Measurements from ENCODE around the gene SETD2. TPM values are rescaled to one million over a fixed set of nuclear protein-coding genes. Genes with fewer than 3 reads are reported as not detected.

The SETD2 gene
- total and polyA plus RNA-seq, 9 of the 15 experiments (the other 6 are each of a cell fraction or from before 2014, with no cell fraction given): 8.2 to 44.0 (median 33.6) TPM

- Histone ChIP-seq H3K27ac (ENCODE audit: extremely low read depth, low read depth, low read length) (peak overlapping the region; percentile 99), H3K4me3 (peak overlapping the region; percentile 46), H3K4me2 (ENCODE audit: insufficient read depth, low read length) (peak overlapping the region; percentile 99), H3K9me3 (replicated peaks; ENCODE audit: control insufficient read depth, insufficient read depth, low read depth, low read length) (no peaks in the 10 kb centered on the region), H3K27me3 (ENCODE audit: control insufficient read depth in 2 of 2, insufficient read depth in 2 of 2, low read length in 2 of 2) (no peaks in the 10 kb centered on the region), H3K9ac (ENCODE audit: insufficient read depth in 1 of 2, low read depth in 2 of 2, low read length in 2 of 2) (peak overlapping the region; percentile 95 to 96), H2AFZ (ENCODE audit: low read depth, low read length) (no peak overlapping the region), H3K4me1 (replicated peaks in 1 of 2; ENCODE audit: control insufficient read depth in 2 of 2, insufficient read depth in 2 of 2, low read length in 2 of 2) (peaks cover 34 to 67% of the 10 kb centered on the region in 2 experiments), H3K79me2 (ENCODE audit: control insufficient read depth, insufficient read depth, low read length) (peaks cover 43% of the 10 kb centered on the region), H3K9me1 (ENCODE audit: control insufficient read depth, insufficient read depth, low read length) (peaks cover 5% of the 10 kb centered on the region), H4K20me1 (replicated peaks; ENCODE audit: control insufficient read depth, insufficient read depth, low read length) (no peaks in the 10 kb centered on the region), H3K36me3 (ENCODE audit: control insufficient read depth, insufficient read depth, low read length) (peaks cover 50% of the 10 kb centered on the region)
- WGBS (ENCODE audit: insufficient coverage, low coverage, missing lambda C conversion rate): 63% methylated on average over 4 of the region's 4 CpGs
- in situ Hi-C loops (cut with MboI): no loop called here
- POLR2A ChIA-PET: interaction anchor here (1.2 to 2.9 kb wide), 4 partner anchors 9 to 18 kb away, joined by 4 to 35 read pairs (median 11); partner anchors contain the start of genes CCDC12 and NBEAL2
- FAIRE-seq (no peak), DNase-seq (ENCODE audit: extremely low read depth in 1 of 4, low spot score in 3 of 4) (no peak), ATAC-seq (no peak)
- TSS peak; percentile 25 for BruUV-seq (replicated peaks)
- CTCF ChIA-PET (ENCODE audit: low intra/inter-chr PET ratio): no interaction called here
- intact Hi-C loops (cut with micrococcal nuclease): no loop called here
- TF ChIP-seq ZBTB12 (CRISPR knock-in tag; IDR thresholded peaks at IDR 0.05) (no peak), GTF2E2 (tag; IDR thresholded peaks at IDR 0.05) (0 out of 2 replicates have a peak, but pooled peaks have one; percentile 10), SP2 (IDR thresholded peaks at IDR 0.05; ENCODE audit: extremely low read depth, low read depth, low read length, poor library complexity, severe bottlenecking) (peak; percentile 1), HDGF (IDR thresholded peaks at IDR 0.05) (peak; percentile 68; the same call in 1 of the 2 replicates), BCLAF1 (IDR thresholded peaks at IDR 0.05; ENCODE audit: borderline replicate concordance in 1 of 2, control insufficient read depth in 1 of 2, low read depth in 2 of 2, low read length in 1 of 2) (no peak)
These were observed 175.3 kb downstream of the SETD2 start for GRCh38 chr3:46988616-46989015.
